HG03439 (cell line): ENCODE measurements around the gene CLCNKA.
"Not testable (repeated sequence)": the region's sequence is repeated elsewhere in the genome, so short reads cannot be mapped to it uniquely, and the experiment has no call there.

Experiments used
- ATAC-seq: cut with Tn5 transposase; IDR thresholded peaks from one replicate; pipeline ENCODE4 v1.9.1; 2021; ENCODE audit warnings: mild to moderate bottlenecking, moderate library complexity; ENCODE audit not compliant: unreplicated experiment

The CLCNKA gene

GRCh38 chr1:16061989-16062686 is 40.3 kb downstream of the CLCNKA start:
- ATAC-seq = not testable (repeated sequence)

GRCh38 chr1:16062687-16063075 is 40.8 kb downstream of the CLCNKA start:
- not testable (repeated sequence) for ATAC-seq

GRCh38 chr1:16063226-16063829 is 41.5 kb downstream of the CLCNKA start:
- ATAC-seq = no peak

- no peak for ATAC-seq
These were observed 42.1 kb downstream of the CLCNKA start for GRCh38 chr1:16063921-16064320.

- ATAC-seq = no peak
These were observed 42.9 kb downstream of the CLCNKA start for GRCh38 chr1:16064536-16065268.

- ATAC-seq = no peak
These were observed 43.4 kb downstream of the CLCNKA start for GRCh38 chr1:16065269-16065576.

- ATAC-seq = no peak
These were observed 44.4 kb downstream of the CLCNKA start for GRCh38 chr1:16066245-16066644.

GRCh38 chr1:16067127-16067768 is 45.4 kb downstream of the CLCNKA start:
- ATAC-seq = no peak

- ATAC-seq = no peak
These were observed 46.1 kb downstream of the CLCNKA start for GRCh38 chr1:16067933-16068332.

GRCh38 chr1:16068356-16069270 is 46.8 kb downstream of the CLCNKA start:
- ATAC-seq = no peak

GRCh38 chr1:16070640-16071355 is 49.0 kb downstream of the CLCNKA start:
- ATAC-seq = no peak

- no peak for ATAC-seq
These were observed 49.8 kb downstream of the CLCNKA start for GRCh38 chr1:16071614-16072013.

- ATAC-seq = no peak
These were observed 50.3 kb downstream of the CLCNKA start for GRCh38 chr1:16072095-16072494.

- ATAC-seq = no peak
These were observed 51.0 kb downstream of the CLCNKA start for GRCh38 chr1:16072616-16073484.

GRCh38 chr1:16073490-16074119 is 51.8 kb downstream of the CLCNKA start, which contains the start of gene FAM131C:
FAM131C (minus strand) TSS chr1:16073651; CDS start chr1:16073442, 209 bp downstream.
- no peak for ATAC-seq

GRCh38 chr1:16074217-16074616 is 52.4 kb downstream of the CLCNKA start:
- no peak for ATAC-seq

GRCh38 chr1:16075337-16076030 is 53.6 kb downstream of the CLCNKA start:
- ATAC-seq = no peak
